NCI-H446 (cell line): ENCODE results near the gene MAOA.

Source experiments
- DNase-seq, 2 experiments: peaks; one replicate each; lab custom pipeline; 2025; lab: John Stamatoyannopoulos, UW

The MAOA gene

DNA sequence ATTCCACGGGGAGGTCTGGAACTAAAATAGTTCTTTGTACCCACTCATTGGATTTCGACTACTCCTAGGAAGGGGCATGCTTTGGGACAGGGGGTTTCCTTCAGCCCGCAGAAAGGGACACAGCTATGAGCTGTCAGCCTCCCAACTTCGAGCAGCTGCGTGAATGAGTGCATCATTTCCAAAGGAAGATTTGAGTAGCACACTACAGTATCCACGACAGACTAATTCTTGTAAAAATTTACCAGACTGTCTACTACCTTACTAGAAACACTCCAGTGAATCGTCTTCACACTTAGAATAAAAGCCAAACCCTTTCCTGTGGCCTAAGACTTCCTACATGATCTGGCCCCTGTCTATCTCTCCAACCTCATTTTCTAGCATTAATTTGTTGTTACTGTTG lies 101.9 kb downstream of the MAOA start:
- DNase-seq = no peak

DNA sequence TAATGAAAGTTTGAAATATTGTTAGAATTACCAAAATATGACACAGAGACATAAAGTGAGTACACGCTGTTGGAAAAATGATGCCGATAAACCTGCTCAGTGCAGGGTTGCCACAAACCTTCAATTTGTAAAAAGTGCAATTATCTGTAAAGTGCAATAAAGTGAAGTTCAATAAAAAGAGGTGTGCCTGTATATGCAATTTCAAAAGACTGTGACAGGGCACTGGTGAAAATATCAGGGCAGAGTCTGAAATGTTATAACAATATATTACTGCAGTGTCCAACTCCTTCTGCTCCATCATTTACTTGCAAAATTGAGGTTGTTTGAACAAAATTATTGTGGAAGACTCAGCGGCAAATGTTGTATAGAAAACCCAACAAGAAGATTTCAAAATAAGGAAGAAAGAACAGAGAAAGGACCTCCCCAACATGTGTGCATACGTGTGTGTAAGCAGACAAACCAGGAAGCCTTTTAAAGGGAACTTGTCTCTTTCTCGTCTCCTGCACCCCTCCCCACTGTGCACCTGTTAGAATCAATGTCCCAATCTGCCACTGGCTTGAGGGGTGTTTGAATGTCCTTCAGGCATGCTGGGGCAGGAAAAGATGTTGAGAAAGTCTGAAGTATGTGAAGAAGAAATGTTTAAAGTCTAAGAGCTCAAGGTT lies 130.0 kb downstream of the MAOA start:
- DNase-seq = no peak
